Head of caudate nucleus (tissue), 42 donors: ENCODE measurements around the gene CACYBP.
A peak's percentile ranks its signal among the peaks of the same experiment; 100 is the strongest.

ENCODE experiments used
- DNase-seq, 42 donors: peaks; one replicate each; pipeline versions ENCODE4 v3.0.0 to v3.0.0-alpha.2; 2020 to 2021; ENCODE audit warnings: mixed read lengths in 7 of 42
- intact Hi-C: fragments of 100-400 bp; cut with DNase I; formaldehyde crosslinking; loops from one replicate; pipeline ENCODE4 v1.15.0; 2022

Gene CACYBP

DNA sequence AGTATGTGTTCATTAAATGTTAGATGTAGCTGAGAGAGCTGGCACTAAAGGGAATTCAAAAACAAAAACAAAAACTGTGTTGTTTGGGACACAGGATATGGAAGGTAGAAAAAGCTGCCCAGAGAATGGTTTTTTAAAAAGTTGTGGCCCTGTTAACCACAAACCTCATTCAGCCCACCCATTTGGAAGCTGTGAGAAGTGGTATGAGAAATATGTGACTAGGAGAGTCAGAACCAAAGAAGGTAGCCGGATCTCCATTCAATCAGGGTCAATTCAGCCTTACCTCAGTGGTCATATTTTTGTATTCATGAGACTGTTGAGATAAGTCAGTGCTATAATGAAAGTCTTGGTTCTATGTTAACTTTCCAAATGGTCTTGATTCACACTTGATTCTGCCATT is 29.8 kb upstream of the CACYBP start:
- intact Hi-C loops: no loop called here
- no peak for DNase-seq

- intact Hi-C loops: no loop called here
- DNase-seq: no peak
Observed at GRCh38 chr1:174971466-174971865, 28.3 kb upstream of the CACYBP start.

DNA sequence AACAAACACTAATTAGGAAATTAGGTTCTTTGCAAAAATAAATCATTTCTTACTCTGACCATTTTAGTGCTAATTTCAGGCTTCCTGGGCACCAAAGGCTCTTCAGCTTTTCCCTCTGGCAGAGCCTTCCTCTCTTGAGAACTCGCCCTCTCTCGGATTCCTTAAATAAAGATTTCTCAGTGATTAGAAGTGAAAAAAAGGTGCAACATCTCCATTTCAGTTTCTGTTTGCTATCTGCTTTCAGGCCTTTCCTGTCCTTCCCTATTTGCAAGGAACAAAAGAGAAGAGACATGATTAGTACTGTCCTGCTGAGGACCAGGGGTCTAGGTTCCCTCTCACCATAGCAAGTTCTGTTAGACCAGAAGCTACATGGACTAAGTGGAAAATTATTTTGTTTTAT is 27.8 kb upstream of the CACYBP start:
- intact Hi-C loops: no loop called here
- DNase-seq: no peak

DNA sequence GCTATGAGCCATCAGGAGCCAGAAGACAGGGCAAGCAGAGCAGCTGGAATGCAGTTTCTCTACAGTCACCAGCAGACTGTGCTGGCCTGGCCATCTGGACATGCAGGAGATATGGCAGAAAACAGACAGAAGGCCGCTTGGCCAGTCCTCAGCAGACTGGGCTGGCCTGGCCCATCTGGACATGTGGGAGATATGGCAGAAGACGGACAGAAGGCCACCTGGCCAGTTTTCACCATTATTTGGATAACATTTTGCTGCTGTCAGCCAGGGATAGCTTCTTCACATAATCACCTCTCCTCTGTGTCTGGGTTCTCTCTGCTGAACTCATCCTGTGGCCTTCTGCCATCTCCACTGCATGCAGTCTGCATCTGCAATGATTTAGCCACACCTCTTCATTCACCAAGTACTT is 25.0 kb upstream of the CACYBP start:
- peak in 1 of 42 donors; percentile 18 for DNase-seq
- intact Hi-C loops: no loop called here

- DNase-seq: no peak
- intact Hi-C loops: no loop called here
Observed at GRCh38 chr1:174975764-174976163, 24.0 kb upstream of the CACYBP start.

GRCh38 chr1:174976436-174977108 is 23.2 kb upstream of the CACYBP start:
- intact Hi-C loops: no loop called here
- DNase-seq: peak in 10 of 42 donors; percentile 12 to 56 (median 30)

- peak in 5 of 42 donors; percentile 21 to 75 (median 48) for DNase-seq
- intact Hi-C loops: loop anchor here (5.0 kb wide), 1 partner anchor 211 kb away; no protein-coding TSS in a partner anchor
Observed at GRCh38 chr1:174982971-174983689, 16.6 kb upstream of the CACYBP start.

GRCh38 chr1:174984952-174985351 is 14.8 kb upstream of the CACYBP start:
- DNase-seq: no peak
- intact Hi-C loops: loop anchor here (5.0 kb wide), 1 partner anchor 213 kb away; no protein-coding TSS in a partner anchor

GRCh38 chr1:174988539-174988938 is 11.2 kb upstream of the CACYBP start:
- intact Hi-C loops: no loop called here
- no peak for DNase-seq

DNA sequence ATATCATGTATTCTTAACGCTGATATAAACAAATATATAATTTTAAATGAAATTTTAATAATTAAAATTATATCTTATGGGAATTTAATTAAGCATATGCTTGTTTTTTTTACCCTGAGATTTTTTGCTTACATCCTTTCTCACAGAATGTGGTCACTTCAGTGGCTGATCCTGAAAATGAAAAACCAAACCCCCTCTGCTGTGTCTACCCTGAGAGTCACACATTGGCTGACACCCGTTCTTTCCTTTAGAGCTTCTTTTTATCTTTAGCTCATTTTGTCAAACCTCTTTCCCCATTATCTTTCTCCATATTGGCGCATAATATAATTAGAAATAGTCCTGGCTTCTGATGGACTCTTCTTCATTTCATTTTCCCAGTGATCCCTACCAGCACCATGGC is 10.8 kb upstream of the CACYBP start:
- intact Hi-C loops: no loop called here
- no peak for DNase-seq

GRCh38 chr1:174989536-174990220 is 10.1 kb upstream of the CACYBP start:
- DNase-seq: peak in 3 of 42 donors; percentile 18 to 58 (median 40)
- intact Hi-C loops: loop anchor here (10.0 kb wide), 1 partner anchor 735 kb away; no protein-coding TSS in a partner anchor

DNA sequence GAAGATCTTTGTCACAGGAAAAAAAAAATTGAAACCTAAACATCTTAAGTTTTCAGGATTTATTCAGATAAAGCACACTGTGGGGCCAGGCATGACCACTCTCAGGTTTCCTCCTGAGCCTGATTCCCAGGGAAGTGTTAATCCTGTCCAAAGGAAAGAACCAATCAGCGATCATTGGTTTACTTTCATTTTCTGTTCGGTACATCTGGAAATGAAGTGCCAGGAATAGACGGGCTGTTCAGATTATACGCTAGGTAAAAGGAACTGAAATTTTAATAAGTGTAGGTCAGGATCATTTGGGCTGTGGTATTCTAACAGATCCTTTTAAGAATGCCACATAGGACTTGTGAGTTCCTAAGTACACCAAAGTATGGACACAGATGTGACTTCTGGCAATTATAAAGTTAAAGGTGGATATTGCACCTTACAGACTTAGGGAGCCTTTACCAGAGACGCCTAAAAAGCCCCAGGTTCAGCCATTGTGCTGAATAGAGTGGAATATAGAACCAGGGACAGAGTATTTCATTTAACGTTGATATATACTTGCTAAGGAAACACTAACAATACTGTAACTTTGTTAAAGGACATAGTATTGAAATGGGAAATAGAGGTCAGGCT is 9.3 kb upstream of the CACYBP start:
- intact Hi-C loops: loop anchor here (10.0 kb wide), 1 partner anchor 736 kb away; no protein-coding TSS in a partner anchor
- DNase-seq: peak in 2 of 42 donors; percentile 27 to 30

GRCh38 chr1:174991473-174991872 is 8.3 kb upstream of the CACYBP start:
- DNase-seq: no peak
- intact Hi-C loops: loop anchor here (10.0 kb wide), 1 partner anchor 737 kb away; no protein-coding TSS in a partner anchor

DNA sequence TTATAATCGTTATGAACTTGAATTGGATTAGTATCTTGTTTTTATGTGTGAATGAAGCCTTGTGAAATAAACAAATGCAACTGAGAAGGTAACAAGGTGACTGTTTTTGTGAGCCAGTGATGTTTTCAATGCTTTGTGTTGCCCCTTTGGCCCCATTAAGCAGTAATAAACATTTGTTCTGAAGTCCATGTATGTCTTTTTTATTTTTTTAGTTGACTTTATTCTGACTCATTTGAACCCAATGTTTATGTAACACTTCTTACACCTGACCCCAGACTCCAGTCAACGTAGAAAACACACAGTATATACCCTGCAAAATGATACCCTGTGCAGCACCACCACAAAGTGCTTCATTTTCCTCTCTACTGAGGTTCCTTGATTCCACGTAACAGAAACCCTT is 4.6 kb upstream of the CACYBP start:
- intact Hi-C loops: loop anchor here (10.0 kb wide), 1 partner anchor 740 kb away; no protein-coding TSS in a partner anchor
- DNase-seq: no peak

DNA sequence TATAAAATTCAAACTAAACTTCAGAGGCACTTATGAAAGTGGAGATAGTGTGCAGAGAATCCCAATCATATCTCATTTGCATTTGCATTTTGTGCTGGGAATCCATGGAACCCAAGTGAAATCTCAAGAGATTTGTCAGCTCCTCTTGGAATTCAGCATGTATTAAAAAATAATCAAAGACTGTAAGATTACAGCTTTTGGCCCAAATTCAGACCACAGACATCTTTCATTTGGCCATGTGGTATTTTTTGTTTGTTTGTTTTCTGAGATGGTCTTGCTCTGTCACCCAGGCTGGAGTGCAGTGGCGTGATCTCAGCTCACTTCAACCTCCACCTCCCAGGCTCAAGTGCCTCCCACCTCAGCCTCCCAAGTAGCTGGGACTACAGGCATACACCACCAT is 3.8 kb upstream of the CACYBP start:
- intact Hi-C loops: loop anchor here (10.0 kb wide), 1 partner anchor 741 kb away; no protein-coding TSS in a partner anchor

DNA sequence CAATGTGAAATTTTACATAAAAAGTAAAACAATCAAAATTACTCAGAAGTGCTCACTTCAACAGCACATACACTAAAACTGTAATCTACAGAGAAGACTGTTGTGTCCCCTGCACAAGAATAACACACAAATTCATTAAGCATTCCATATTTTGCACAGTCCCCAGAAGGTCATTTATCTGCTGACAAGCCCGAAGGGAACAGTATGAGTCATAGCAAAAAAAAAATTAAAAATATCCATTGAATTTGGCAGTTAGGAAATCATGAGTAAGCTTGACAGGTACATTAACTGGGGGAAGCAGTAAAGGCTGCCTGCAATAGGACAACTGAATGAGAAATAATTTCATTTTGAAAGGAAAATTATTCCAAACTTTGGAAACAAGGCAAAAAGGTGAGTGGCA is 3.3 kb upstream of the CACYBP start:
- intact Hi-C loops: loop anchor here (10.0 kb wide), 1 partner anchor 742 kb away; no protein-coding TSS in a partner anchor
- DNase-seq: no peak

More for the DNA sequence above, 3.8 kb upstream of the CACYBP start:
- DNase-seq: no peak

GRCh38 chr1:174997041-174997440 is 2.7 kb upstream of the CACYBP start:
- no peak for DNase-seq
- intact Hi-C loops: loop anchor here (10.0 kb wide), 1 partner anchor 742 kb away; no protein-coding TSS in a partner anchor

DNA sequence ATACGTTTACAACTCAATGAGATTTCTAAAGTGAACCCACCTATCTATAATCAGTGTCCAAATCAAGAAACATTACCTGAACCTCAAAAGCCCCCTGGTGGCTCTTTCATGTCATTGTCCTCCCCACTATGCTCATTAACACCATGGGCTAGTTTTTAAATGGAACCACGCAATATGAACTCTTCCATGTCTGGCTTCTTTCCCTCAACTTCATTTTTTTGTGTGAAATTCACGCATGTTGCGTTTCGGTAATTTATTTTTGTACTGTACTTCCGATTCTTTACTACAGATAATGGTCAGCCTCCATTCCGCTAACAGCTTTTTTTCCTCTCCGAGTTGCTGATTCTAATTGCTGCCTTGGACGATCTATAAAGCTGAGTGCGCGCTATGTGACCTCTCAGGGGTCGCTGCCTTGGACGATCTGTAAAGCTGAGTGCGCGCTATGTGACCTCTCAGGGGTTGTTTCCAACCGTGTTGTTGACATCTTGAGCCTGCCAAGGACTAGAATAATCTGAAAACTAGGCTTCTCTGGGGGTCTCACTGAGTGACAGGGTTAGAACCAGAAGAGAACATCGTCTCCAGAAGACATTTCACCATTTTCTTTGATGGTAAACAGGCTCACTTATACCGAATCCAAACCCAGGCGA is 1.1 kb upstream of the CACYBP start:
- intact Hi-C loops: loop anchor here (10.0 kb wide), 1 partner anchor 744 kb away; no protein-coding TSS in a partner anchor
- peak in 24 of 42 donors; percentile 17 to 74 (median 44) for DNase-seq
